ENCODE measurements around the gene AUH.

Gene AUH

DNA sequence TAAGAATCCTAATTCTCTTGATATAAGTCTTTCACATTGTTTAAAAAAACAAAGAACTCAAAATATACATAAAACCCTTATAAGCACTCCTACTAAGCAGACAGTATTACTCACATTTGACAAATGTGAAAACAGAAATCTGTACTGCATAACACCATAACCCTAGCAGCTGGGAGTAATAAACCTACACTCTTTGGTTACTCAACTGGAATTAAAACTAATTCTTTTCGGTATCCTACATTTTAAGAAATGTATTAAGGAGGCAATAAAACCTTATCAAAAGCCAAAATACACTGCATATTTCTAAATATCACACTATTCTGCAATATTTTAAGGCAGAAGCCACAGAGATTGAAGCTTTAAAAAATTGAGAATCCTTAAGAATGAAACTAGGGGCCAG is 6.8 kb downstream of the AUH start:
- Histone ChIP-seq H3K27ac (no peak overlapping the region), H3K9me3 (ENCODE audit: low read depth, low read length) (no peaks in the 10 kb centered on the region), H3K36me3 (ENCODE audit: insufficient read depth, low read length) (peaks cover 12% of the 10 kb centered on the region), H3K9ac (ENCODE audit: insufficient read length) (no peak overlapping the region), H3K4me3 (no peak overlapping the region)
- DNase-seq (ENCODE audit: low read depth, low spot score), result no peak
- TF ChIP-seq EZH2 (IDR thresholded peaks at IDR 0.05) (no peak), POLR2AphosphoS5 (IDR thresholded peaks at IDR 0.05; ENCODE audit: borderline replicate concordance, low read depth, low read length) (no peak), FOXP2 (optimal IDR thresholded peaks at IDR 0.05; ENCODE audit: control extremely low read depth, extremely low read length, insufficient read depth) (no peak)

DNA sequence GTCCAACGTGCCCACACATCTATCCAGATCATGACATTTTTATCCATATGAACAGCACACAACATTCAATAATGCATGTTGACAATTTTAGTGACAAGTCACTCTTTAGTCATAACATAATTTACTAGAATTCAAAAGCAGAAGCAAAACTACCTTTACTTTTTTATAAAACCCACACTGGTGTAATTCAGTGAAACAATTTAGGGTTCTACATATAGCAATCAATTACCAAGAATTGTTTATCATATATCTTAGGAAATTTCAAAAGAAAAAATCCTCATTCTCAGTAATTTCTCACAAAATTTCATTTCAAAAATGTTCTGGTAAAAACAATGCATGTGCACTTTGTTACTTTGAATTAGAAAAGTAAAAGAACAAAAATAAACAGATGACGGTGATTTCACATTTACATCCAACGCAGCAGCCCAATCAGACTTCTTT is 12.6 kb downstream of the AUH start:
- peaks cover 5% of the 10 kb centered on the region for H3K36me3 ChIP-seq (ENCODE audit: insufficient read depth, low read length)
- no peak overlapping the region for H3K9ac ChIP-seq (ENCODE audit: insufficient read length)
- no peaks in the 10 kb centered on the region for H3K9me3 ChIP-seq (ENCODE audit: low read depth, low read length)
- H3K4me3 ChIP-seq, result no peak overlapping the region
- DNase-seq (ENCODE audit: low read depth, low spot score), result no peak
- no peak overlapping the region for H3K27ac ChIP-seq
- TF ChIP-seq EZH2 (IDR thresholded peaks at IDR 0.05) (no peak), POLR2AphosphoS5 (IDR thresholded peaks at IDR 0.05; ENCODE audit: borderline replicate concordance, low read depth, low read length) (no peak), FOXP2 (optimal IDR thresholded peaks at IDR 0.05; ENCODE audit: control extremely low read depth, extremely low read length, insufficient read depth) (no peak)

GRCh38 chr9:91348191-91348807 is 13.4 kb downstream of the AUH start:
- DNase-seq (ENCODE audit: low read depth, low spot score), result no peak
- Histone ChIP-seq H3K36me3 (ENCODE audit: insufficient read depth, low read length) (peaks cover 4% of the 10 kb centered on the region; the same call in 1 of the 2 replicates), H3K4me3 (no peak overlapping the region), H3K9me3 (ENCODE audit: low read depth, low read length) (no peaks in the 10 kb centered on the region), H3K9ac (ENCODE audit: insufficient read length) (no peak overlapping the region), H3K27ac (no peak overlapping the region)
- TF ChIP-seq EZH2 (IDR thresholded peaks at IDR 0.05) (no peak), FOXP2 (optimal IDR thresholded peaks at IDR 0.05; ENCODE audit: control extremely low read depth, extremely low read length, insufficient read depth) (no peak)

- TF ChIP-seq POLR2AphosphoS5 (IDR thresholded peaks at IDR 0.05; ENCODE audit: borderline replicate concordance, low read depth, low read length), result no peak
- no peak for TF ChIP-seq EZH2 (IDR thresholded peaks at IDR 0.05)
- TF ChIP-seq FOXP2 (optimal IDR thresholded peaks at IDR 0.05; ENCODE audit: control extremely low read depth, extremely low read length, insufficient read depth), result no peak
- H3K9ac ChIP-seq (ENCODE audit: insufficient read length), result no peak overlapping the region
- no peak for DNase-seq (ENCODE audit: low read depth, low spot score)
- H3K4me3 ChIP-seq, result no peak overlapping the region
- H3K36me3 ChIP-seq (ENCODE audit: insufficient read depth, low read length), result peaks cover 4% of the 10 kb centered on the region
- no peaks in the 10 kb centered on the region for H3K9me3 ChIP-seq (ENCODE audit: low read depth, low read length)
- no peak overlapping the region for H3K27ac ChIP-seq
Measured at GRCh38 chr9:91347377-91347776, 14.3 kb downstream of the AUH start.

DNA sequence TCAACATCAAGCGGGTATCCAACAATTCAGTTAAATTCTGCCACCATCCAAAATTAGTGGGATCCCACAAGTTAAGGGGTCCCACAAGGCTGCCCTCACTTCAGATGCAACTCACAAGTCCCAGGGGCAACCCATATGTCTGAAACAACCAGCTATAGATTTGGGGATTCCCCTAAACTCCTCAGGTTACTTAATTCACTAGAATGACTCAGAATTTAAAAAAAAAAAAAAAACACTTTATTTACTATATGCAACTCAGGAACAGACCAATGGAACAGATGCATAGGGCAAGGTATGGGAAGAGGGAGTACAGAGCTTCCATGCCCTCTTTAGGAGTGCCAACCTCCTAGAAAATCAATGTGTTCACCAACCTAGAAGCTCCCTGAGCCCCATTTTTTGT is 15.1 kb downstream of the AUH start:
- no peak overlapping the region for H3K27ac ChIP-seq
- H3K36me3 ChIP-seq (ENCODE audit: insufficient read depth, low read length), result peaks cover 11% of the 10 kb centered on the region
- H3K9ac ChIP-seq (ENCODE audit: insufficient read length), result no peak overlapping the region
- no peak for DNase-seq (ENCODE audit: low read depth, low spot score)
- H3K4me3 ChIP-seq, result no peak overlapping the region
- no peak for TF ChIP-seq POLR2AphosphoS5 (IDR thresholded peaks at IDR 0.05; ENCODE audit: borderline replicate concordance, low read depth, low read length)
- no peak for TF ChIP-seq FOXP2 (optimal IDR thresholded peaks at IDR 0.05; ENCODE audit: control extremely low read depth, extremely low read length, insufficient read depth)
- no peak for TF ChIP-seq EZH2 (IDR thresholded peaks at IDR 0.05)
- no peaks in the 10 kb centered on the region for H3K9me3 ChIP-seq (ENCODE audit: low read depth, low read length)

- DNase-seq (ENCODE audit: low read depth, low spot score), result no peak
- H3K4me3 ChIP-seq, result no peak overlapping the region
- H3K9ac ChIP-seq (ENCODE audit: insufficient read length), result no peak overlapping the region
- H3K27ac ChIP-seq, result no peak overlapping the region
- peaks cover 14% of the 10 kb centered on the region for H3K36me3 ChIP-seq (ENCODE audit: insufficient read depth, low read length)
- TF ChIP-seq FOXP2 (optimal IDR thresholded peaks at IDR 0.05; ENCODE audit: control extremely low read depth, extremely low read length, insufficient read depth), result no peak
- no peak for TF ChIP-seq POLR2AphosphoS5 (IDR thresholded peaks at IDR 0.05; ENCODE audit: borderline replicate concordance, low read depth, low read length)
- no peak for TF ChIP-seq EZH2 (IDR thresholded peaks at IDR 0.05)
- no peaks in the 10 kb centered on the region; the same call in 1 of the 2 replicates for H3K9me3 ChIP-seq (ENCODE audit: low read depth, low read length)
Measured at GRCh38 chr9:91345978-91346377, 15.7 kb downstream of the AUH start.

DNA sequence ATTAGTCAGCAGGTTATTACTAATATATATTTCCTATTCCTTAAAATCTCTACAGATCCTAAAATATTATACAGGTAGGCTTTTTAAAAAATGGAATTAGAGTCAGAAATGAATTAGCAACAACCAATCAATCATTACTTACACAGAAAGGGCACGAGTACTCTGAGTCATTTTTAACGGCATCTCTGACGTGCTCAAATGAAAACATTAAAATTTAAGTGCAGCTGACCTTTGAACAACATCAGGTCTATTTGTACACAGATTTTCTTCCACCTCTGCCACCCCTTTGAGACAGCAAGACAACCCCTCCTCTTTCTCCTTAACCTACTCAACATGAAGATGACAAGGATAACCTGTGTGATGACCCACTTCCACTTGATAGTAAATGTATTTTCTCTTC is 19.1 kb downstream of the AUH start:
- H3K4me3 ChIP-seq, result no peak overlapping the region
- H3K27ac ChIP-seq, result no peak overlapping the region
- DNase-seq (ENCODE audit: low read depth, low spot score), result no peak
- H3K9me3 ChIP-seq (ENCODE audit: low read depth, low read length), result no peaks in the 10 kb centered on the region; the same call in 1 of the 2 replicates
- TF ChIP-seq EZH2 (IDR thresholded peaks at IDR 0.05) (no peak), FOXP2 (optimal IDR thresholded peaks at IDR 0.05; ENCODE audit: control extremely low read depth, extremely low read length, insufficient read depth) (no peak), POLR2AphosphoS5 (IDR thresholded peaks at IDR 0.05; ENCODE audit: borderline replicate concordance, low read depth, low read length) (no peak)
- H3K9ac ChIP-seq (ENCODE audit: insufficient read length), result no peak overlapping the region
- peaks cover 22% of the 10 kb centered on the region for H3K36me3 ChIP-seq (ENCODE audit: insufficient read depth, low read length)

DNA sequence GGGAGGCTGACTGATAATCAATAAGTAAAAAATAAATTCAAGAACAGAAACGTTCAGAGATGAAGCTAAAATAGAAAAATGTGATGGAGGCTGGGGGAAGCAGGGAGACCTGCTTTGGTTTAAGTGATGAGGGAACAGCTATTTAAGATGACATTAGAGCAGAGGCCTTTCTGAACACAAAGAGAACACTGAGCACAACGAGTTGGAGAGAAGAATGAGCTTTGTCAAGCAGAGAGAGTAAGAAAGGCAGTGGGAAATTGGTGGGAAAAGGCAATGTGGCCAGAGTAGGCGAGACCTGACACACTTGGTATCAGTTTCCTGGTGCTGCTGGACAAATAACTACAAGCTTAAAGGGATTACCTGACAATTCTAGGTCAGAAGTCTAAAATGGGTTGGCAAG is 20.0 kb downstream of the AUH start:
- no peak overlapping the region for H3K27ac ChIP-seq
- no peak for TF ChIP-seq POLR2AphosphoS5 (IDR thresholded peaks at IDR 0.05; ENCODE audit: borderline replicate concordance, low read depth, low read length)
- no peak for TF ChIP-seq FOXP2 (optimal IDR thresholded peaks at IDR 0.05; ENCODE audit: control extremely low read depth, extremely low read length, insufficient read depth)
- TF ChIP-seq EZH2 (IDR thresholded peaks at IDR 0.05), result no peak
- H3K9me3 ChIP-seq (ENCODE audit: low read depth, low read length), result no peaks in the 10 kb centered on the region; the same call in 1 of the 2 replicates
- no peak for DNase-seq (ENCODE audit: low read depth, low spot score)
- no peak overlapping the region for H3K4me3 ChIP-seq
- H3K36me3 ChIP-seq (ENCODE audit: insufficient read depth, low read length), result peaks cover 22% of the 10 kb centered on the region
- no peak overlapping the region for H3K9ac ChIP-seq (ENCODE audit: insufficient read length)

DNA sequence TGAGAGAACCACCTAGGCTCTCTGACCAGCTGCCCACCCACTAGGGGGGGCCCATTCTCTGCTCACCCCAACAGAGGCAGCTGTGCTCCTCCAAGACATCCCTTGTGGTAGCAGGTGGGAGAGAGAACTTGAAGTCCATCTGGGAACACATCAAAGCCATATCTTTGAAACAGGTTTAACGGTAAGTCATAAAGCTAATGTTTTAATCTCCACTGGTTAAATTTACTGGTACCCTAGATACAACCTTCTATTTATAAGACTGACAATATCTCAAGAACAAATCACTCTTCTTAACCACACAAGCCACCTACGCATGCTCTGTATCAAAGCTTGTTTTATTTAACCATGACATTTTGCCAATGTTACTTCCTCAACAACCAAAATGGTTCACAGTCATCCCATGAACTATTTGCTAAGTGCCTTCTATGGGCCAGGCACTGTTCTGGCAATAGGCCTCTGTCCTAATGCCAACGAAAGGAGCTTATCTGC is 20.4 kb downstream of the AUH start:
- no peak overlapping the region for H3K9ac ChIP-seq (ENCODE audit: insufficient read length)
- H3K27ac ChIP-seq, result no peak overlapping the region
- TF ChIP-seq POLR2AphosphoS5 (IDR thresholded peaks at IDR 0.05; ENCODE audit: borderline replicate concordance, low read depth, low read length) (no peak), EZH2 (IDR thresholded peaks at IDR 0.05) (no peak), FOXP2 (optimal IDR thresholded peaks at IDR 0.05; ENCODE audit: control extremely low read depth, extremely low read length, insufficient read depth) (no peak)
- no peak for DNase-seq (ENCODE audit: low read depth, low spot score)
- H3K4me3 ChIP-seq, result no peak overlapping the region
- H3K9me3 ChIP-seq (ENCODE audit: low read depth, low read length), result no peaks in the 10 kb centered on the region; the same call in 1 of the 2 replicates
- peaks cover 22% of the 10 kb centered on the region for H3K36me3 ChIP-seq (ENCODE audit: insufficient read depth, low read length)
